ENCODE data around the gene DNM2. TPM values are rescaled to one million over a fixed set of nuclear protein-coding genes. Genes with fewer than 3 reads are reported as not detected.
A peak's percentile ranks its signal among the peaks of the same experiment; 100 is the strongest.
"Not testable (repeated sequence)": the region's sequence is repeated elsewhere in the genome, so short reads cannot be mapped to it uniquely, and the experiment has no call there.

Gene DNM2
- polyA plus RNA-seq, 2 of the 4 experiments (the other 2 are of a cell fraction), result 32.9 to 58.5 TPM

DNA sequence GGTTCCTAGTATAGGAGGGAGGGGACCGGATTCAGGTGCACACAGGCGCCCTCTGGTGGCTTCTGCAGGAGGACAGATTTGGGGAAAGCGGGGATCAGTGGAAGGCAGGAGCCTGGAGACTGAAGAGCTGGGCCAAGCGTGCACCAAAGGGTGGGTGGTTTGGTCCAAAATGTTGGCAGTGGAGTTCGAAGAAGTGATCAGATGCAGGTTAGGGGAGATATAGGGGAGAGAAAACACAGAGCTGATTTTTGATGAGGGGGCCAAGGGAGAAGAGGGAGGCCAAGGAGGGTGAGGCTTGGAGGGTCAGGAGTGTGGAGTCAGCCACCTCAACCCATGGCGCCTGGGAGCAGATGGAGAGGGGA lies 146.6 kb downstream of the DNM2 start (continued):
- TF ChIP-seq FOSL2 (IDR thresholded peaks at IDR 0.05) (no peak), FOSL2 (CRISPR knock-in tag; IDR thresholded peaks at IDR 0.05) (no peak), RNF2 (IDR thresholded peaks at IDR 0.05; ENCODE audit: borderline replicate concordance, low read depth) (no peak), ZSCAN20 (CRISPR knock-in tag; IDR thresholded peaks at IDR 0.05) (no peak), TFCP2L1 (CRISPR knock-in tag; IDR thresholded peaks at IDR 0.05) (no peak), SMC3 (IDR thresholded peaks at IDR 0.05) (peak; percentile 62)

GRCh38 chr19:10866495-10866894 lies 148.6 kb downstream of the DNM2 start:
- DNase-seq (ENCODE audit: low read depth in 1 of 2, low spot score in 1 of 2) (no peak), ATAC-seq (no peak), FAIRE-seq (no peak)
- WGBS (ENCODE audit: missing lambda C conversion rate), result 93% methylated on average over 10 of the region's 10 CpGs
- Histone ChIP-seq H3K27ac (no peak overlapping the region), H3K4me2 (no peak overlapping the region), H3K9me3 (no peaks in the 10 kb centered on the region), H3K4me3 (no peak overlapping the region), H3K4me1 (peaks cover 3% of the 10 kb centered on the region; the same call in 1 of the 3 replicates)
- TF ChIP-seq CEBPB (IDR thresholded peaks at IDR 0.05) (peak in 1 of 2 experiments; percentile 39; a peak in 1 of 4 replicates), GATA3 (IDR thresholded peaks at IDR 0.05; ENCODE audit: borderline replicate concordance) (no peak)
- ChIA-PET POLR2A (no interaction called here), CTCF (interaction anchor here (0.6 to 4.3 kb wide), 4 partner anchors 11 to 167 kb away, joined by 3 to 65 read pairs (median 40); partner anchors contain the start of genes DNM2 and TMED1)

DNA sequence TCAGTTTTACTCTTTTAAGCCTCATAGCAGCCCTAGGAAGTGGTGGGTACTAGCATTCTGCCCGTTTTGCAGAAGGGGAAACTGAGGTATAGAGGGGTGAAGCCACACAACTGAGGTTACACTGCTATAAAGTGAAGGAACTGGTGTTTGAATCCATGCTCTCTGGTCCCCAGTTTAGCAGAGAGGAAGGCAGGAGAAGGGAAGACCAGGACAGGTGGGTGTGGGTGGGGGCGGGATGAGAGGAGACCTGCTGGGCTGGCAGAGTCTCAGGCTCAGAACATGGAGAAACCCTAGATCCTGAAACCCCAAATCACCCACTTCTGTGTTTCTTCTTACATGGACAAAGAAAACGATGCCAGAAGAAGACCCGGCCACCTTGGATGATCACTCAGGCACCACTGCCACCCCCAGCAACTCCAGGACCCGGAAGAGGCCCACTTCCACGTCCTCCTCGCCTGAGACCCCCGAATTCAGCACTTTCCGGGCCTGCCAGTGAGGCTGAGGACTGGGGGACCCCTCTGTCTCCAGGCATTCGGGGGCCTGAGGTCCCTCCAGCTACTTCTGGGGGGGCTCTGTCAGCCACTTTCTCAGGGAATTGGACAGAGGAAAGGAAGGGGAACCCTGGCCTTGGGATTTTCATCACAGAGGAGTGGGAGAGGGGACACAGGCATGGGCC lies 151.1 kb downstream of the DNM2 start:
- no peak overlapping the region for H3K4me3 ChIP-seq
- ATAC-seq (no peak), FAIRE-seq (no peak), DNase-seq (ENCODE audit: low read depth in 1 of 2, low spot score in 1 of 2) (no peak)
- TF ChIP-seq EHMT2 (IDR thresholded peaks at IDR 0.05; ENCODE audit: low read depth), result no peak
- TF ChIP-seq, protein P1, sequence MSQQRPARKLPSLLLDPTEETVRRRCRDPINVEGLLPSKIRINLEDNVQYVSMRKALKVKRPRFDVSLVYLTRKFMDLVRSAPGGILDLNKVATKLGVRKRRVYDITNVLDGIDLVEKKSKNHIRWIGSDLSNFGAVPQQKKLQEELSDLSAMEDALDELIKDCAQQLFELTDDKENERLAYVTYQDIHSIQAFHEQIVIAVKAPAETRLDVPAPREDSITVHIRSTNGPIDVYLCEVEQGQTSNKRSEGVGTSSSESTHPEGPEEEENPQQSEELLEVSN (IDR thresholded peaks at IDR 0.05; ENCODE audit: borderline replicate concordance, low read depth), result no peak
- TF ChIP-seq, protein P2, sequence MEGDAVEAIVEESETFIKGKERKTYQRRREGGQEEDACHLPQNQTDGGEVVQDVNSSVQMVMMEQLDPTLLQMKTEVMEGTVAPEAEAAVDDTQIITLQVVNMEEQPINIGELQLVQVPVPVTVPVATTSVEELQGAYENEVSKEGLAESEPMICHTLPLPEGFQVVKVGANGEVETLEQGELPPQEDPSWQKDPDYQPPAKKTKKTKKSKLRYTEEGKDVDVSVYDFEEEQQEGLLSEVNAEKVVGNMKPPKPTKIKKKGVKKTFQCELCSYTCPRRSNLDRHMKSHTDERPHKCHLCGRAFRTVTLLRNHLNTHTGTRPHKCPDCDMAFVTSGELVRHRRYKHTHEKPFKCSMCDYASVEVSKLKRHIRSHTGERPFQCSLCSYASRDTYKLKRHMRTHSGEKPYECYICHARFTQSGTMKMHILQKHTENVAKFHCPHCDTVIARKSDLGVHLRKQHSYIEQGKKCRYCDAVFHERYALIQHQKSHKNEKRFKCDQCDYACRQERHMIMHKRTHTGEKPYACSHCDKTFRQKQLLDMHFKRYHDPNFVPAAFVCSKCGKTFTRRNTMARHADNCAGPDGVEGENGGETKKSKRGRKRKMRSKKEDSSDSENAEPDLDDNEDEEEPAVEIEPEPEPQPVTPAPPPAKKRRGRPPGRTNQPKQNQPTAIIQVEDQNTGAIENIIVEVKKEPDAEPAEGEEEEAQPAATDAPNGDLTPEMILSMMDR (IDR thresholded peaks at IDR 0.05), result no peak
- TF ChIP-seq FOSL2 (IDR thresholded peaks at IDR 0.05), result no peak
- no peak for TF ChIP-seq FOSL2 (CRISPR knock-in tag; IDR thresholded peaks at IDR 0.05)
- TF ChIP-seq SMC3 (IDR thresholded peaks at IDR 0.05), result no peak
- TF ChIP-seq ZSCAN20 (CRISPR knock-in tag; IDR thresholded peaks at IDR 0.05), result no peak
- TF ChIP-seq JUNB (IDR thresholded peaks at IDR 0.05), result no peak
- TF ChIP-seq NR3C1 (IDR thresholded peaks at IDR 0.05), result no peak
- TF ChIP-seq CHD4 (IDR thresholded peaks at IDR 0.05; ENCODE audit: borderline replicate concordance), result no peak
- TF ChIP-seq KDM5A (IDR thresholded peaks at IDR 0.05), result no peak
- no peak for TF ChIP-seq SREBF2 (IDR thresholded peaks at IDR 0.05)
- no peak for TF ChIP-seq GATA3 (IDR thresholded peaks at IDR 0.05; ENCODE audit: borderline replicate concordance)
- no peak for TF ChIP-seq FOSB (CRISPR knock-in tag; IDR thresholded peaks at IDR 0.05)
- TF ChIP-seq RNF2 (IDR thresholded peaks at IDR 0.05; ENCODE audit: borderline replicate concordance, low read depth), result no peak
- TF ChIP-seq HES2 (IDR thresholded peaks at IDR 0.05), result no peak
- TF ChIP-seq JUN (IDR thresholded peaks at IDR 0.05), result no peak
- H3K27ac ChIP-seq, result no peak overlapping the region
- H3K9me3 ChIP-seq, result no peaks in the 10 kb centered on the region
- no peak overlapping the region for H3K4me2 ChIP-seq
- ChIA-PET CTCF (interaction anchor here (1.1 to 1.4 kb wide), 2 partner anchors 33 to 151 kb away, joined by 3 read pairs; partner anchors contain the start of genes DNM2 and TMED1), POLR2A (no interaction called here)
- peaks cover 9% of the 10 kb centered on the region; the same call in 1 of the 3 replicates for H3K4me1 ChIP-seq
- 72% methylated on average over 7 of the region's 10 CpGs for WGBS (ENCODE audit: missing lambda C conversion rate)

DNA sequence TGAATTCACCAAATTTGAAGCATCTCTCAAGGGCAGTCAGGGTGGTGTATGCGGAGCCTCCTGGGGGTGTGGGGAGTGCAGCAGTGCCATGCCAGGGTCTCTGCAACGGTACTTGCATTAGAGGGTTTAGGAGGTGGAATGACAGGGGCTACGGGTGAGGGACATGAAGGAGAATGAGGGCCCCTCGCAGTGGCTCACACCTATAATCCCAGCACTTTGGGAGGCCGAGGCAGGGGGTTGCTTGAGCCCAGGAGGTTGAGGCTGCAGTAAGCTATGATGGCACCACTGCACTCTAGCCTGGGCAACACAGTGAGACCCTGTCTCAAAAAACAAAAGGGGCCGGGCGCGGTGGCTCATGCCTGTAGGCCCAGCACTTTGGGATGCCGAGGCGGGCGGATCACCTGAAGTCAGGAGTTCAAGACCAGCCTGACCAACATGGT lies 152.0 kb downstream of the DNM2 start:
- ATAC-seq; POLR2A ChIA-PET; H3K9me3 ChIP-seq; H3K4me3 ChIP-seq; DNase-seq (ENCODE audit: low read depth in 1 of 2, low spot score in 1 of 2); FAIRE-seq: not testable (repeated sequence)
- CTCF ChIA-PET, result interaction anchor here (1.8 kb wide), 1 partner anchor 12 kb away, joined by 5 read pairs; no protein-coding TSS in a partner anchor
- H3K4me2 ChIP-seq, result peak overlapping the region; percentile 80; the same call in 2 of the 3 replicates
- peak overlapping the region; percentile 82 to 92 for H3K27ac ChIP-seq
- 81% methylated on average over 11 of the region's 11 CpGs for WGBS (ENCODE audit: missing lambda C conversion rate)
- H3K4me1 ChIP-seq, result peaks cover 11% of the 10 kb centered on the region; the same call in 1 of the 3 replicates
